HCT116 (cell line): ENCODE results near the gene ANO8. TPM values are rescaled to one million over a fixed set of nuclear protein-coding genes. Genes with fewer than 3 reads are reported as not detected.
"Not testable (repeated sequence)": the region's sequence is repeated elsewhere in the genome, so short reads cannot be mapped to it uniquely, and the experiment has no call there.

Experiments
- ATAC-seq: fragments of 200-7000 bp; cut with Tn5 transposase; 2 replicates; pipeline ENCODE4 v1.9.1; 2020; ENCODE audit warnings: mild to moderate bottlenecking, moderate library complexity
- BruUV-seq: library from RNA; stranded (reverse); fragments of 400-500 nt; replicated peaks from 2 replicates; lab custom pipeline; 2021; lab: Mats Ljungman, UMichigan
- CTCF ChIA-PET: fragments of 300-600 bp; sonication (Branson Sonifier 250); formaldehyde crosslinking; loops from one replicate; lab custom pipeline; 2021; ENCODE audit warnings: antibody characterized with exemption; lab: Charles Lee
- POLR2A ChIA-PET: fragments of 300-600, 350-600 bp; sonication (Branson Sonifier 250); formaldehyde crosslinking; loops from one replicate; lab custom pipeline; 2021; ENCODE audit warnings: antibody characterized with exemption; lab: Charles Lee
- RAD21 ChIA-PET, 2 experiments: fragments of 300-600 bp; sonication (Branson Sonifier 250); formaldehyde crosslinking; loops; one replicate each; lab custom pipeline; 2023; ENCODE audit warnings: low total read pairs in 2 of 2; ENCODE audit not compliant: uncharacterized antibody in 2 of 2, unreplicated experiment in 2 of 2, low non-redundant PET in 1 of 2; lab: Charles Lee
- DNase-seq: peaks from one replicate; pipeline ENCODE4 v3.0.0-alpha.2; 2010; ENCODE audit warnings: low read depth, low spot score
- H2AFZ ChIP-seq: fragments of 200-600 bp; shearing (Covaris generic), sonication (generic); 2 replicates; pipeline ENCODE4 v1.6.1; 2017; ENCODE audit warnings: low read depth, mixed run types, mixed read lengths, antibody characterized with exemption, low read length; ENCODE audit not compliant: poor library complexity, severe bottlenecking
- H3K27ac ChIP-seq: 2 replicates; pipeline ENCODE4 v1.5.1; 2012; ENCODE audit warnings: low read depth, low read length
- H3K27me3 ChIP-seq: fragments of 200-600 bp; sonication (generic); 2 replicates; pipeline ENCODE4 v1.6.1; 2016; ENCODE audit warnings: mixed run types, low read length, mixed read lengths; ENCODE audit not compliant: insufficient read depth
- H3K36me3 ChIP-seq, 2 experiments: fragments of 200-500 bp in 1 of 2; fragments of 200-600 bp in 1 of 2; sonication (Bioruptor generic) in 1 of 2; sonication (generic) in 1 of 2; 2 replicates each; pipeline versions ENCODE4 v1.5.1 to v1.6.1; 2014 to 2016; ENCODE audit warnings: low read length in 2 of 2, inconsistent platforms in 1 of 2, mixed read lengths in 1 of 2, mixed run types in 1 of 2; ENCODE audit not compliant: insufficient read depth in 2 of 2, control insufficient read depth in 1 of 2
- H3K4me1 ChIP-seq, 2 experiments: fragments of 200-600 bp in 1 of 2; sonication (generic) in 1 of 2; 2 replicates each; pipeline versions ENCODE4 v1.5.1 to v1.6.1; 2012 to 2017; ENCODE audit warnings: low read length in 2 of 2, inconsistent platforms in 1 of 2, mild to moderate bottlenecking in 1 of 2, mixed read lengths in 1 of 2, mixed run types in 1 of 2, moderate library complexity in 1 of 2; ENCODE audit not compliant: insufficient read depth in 2 of 2, control insufficient read depth in 1 of 2
- H3K4me2 ChIP-seq: fragments of 200-600 bp; sonication (generic); 2 replicates; pipeline ENCODE4 v1.6.1; 2017; ENCODE audit warnings: mixed run types, low read length, mixed read lengths
- H3K4me3 ChIP-seq, 2 experiments: fragments of 200-600 bp in 1 of 2; sonication (generic) in 1 of 2; replicated peaks in 1 of 2; 2 replicates each; pipeline ENCODE4 v1.5.1; 2011 to 2016; ENCODE audit warnings: low read length in 2 of 2, control low read depth in 1 of 2, low read depth in 1 of 2, mild to moderate bottlenecking in 1 of 2, mixed read lengths in 1 of 2, mixed run types in 1 of 2
- H3K79me2 ChIP-seq: fragments of 200-600 bp; sonication (generic); 2 replicates; pipeline ENCODE4 v1.6.1; 2017; ENCODE audit warnings: mild to moderate bottlenecking, mixed run types, low read length, moderate library complexity, mixed read lengths; ENCODE audit not compliant: insufficient read depth
- H3K9ac ChIP-seq: fragments of 200-600 bp; sonication (generic); 2 replicates; pipeline ENCODE4 v1.6.1; 2016; ENCODE audit warnings: low read length, mixed read lengths
- H3K9me2 ChIP-seq: fragments of 200-600 bp; sonication (generic), shearing (Covaris generic); 2 replicates; pipeline ENCODE4 v1.6.1; 2017; ENCODE audit warnings: mixed run types, mild to moderate bottlenecking, moderate library complexity; ENCODE audit not compliant: insufficient read depth
- H3K9me3 ChIP-seq, 2 experiments: fragments of 200-500 bp in 1 of 2; fragments of 200-600 bp in 1 of 2; sonication (Bioruptor generic) in 1 of 2; sonication (generic) in 1 of 2; 2 replicates each; pipeline ENCODE4 v1.6.1; 2014 to 2017; ENCODE audit warnings: low read length in 2 of 2, mixed read lengths in 2 of 2, inconsistent platforms in 1 of 2, low read depth in 1 of 2, mild to moderate bottlenecking in 1 of 2, mixed run types in 1 of 2, moderate library complexity in 1 of 2; ENCODE audit not compliant: control insufficient read depth in 1 of 2, insufficient read depth in 1 of 2
- H4K20me1 ChIP-seq: fragments of 200-600 bp; sonication (generic), shearing (Covaris generic); 2 replicates; pipeline ENCODE4 v1.6.1; 2017; ENCODE audit warnings: mixed run types, mild to moderate bottlenecking, moderate library complexity; ENCODE audit not compliant: insufficient read depth
- ATF3 ChIP-seq: IDR thresholded peaks from 2 replicates; pipeline ENCODE4 v1.6.1; 2012
- CEBPB ChIP-seq: IDR thresholded peaks from 2 replicates; pipeline ENCODE4 v1.6.1; 2012; ENCODE audit warnings: low read depth
- EGR1 ChIP-seq: IDR thresholded peaks from 2 replicates; pipeline ENCODE4 v1.6.1; 2012; ENCODE audit warnings: low read depth
- ELF1 ChIP-seq: IDR thresholded peaks from 2 replicates; pipeline ENCODE4 v1.6.1; 2012; ENCODE audit warnings: low read depth, borderline replicate concordance
- EZH2 ChIP-seq: fragments of 200-600 bp; sonication (generic); IDR thresholded peaks from 2 replicates; pipeline ENCODE4 v1.6.1; 2017; ENCODE audit warnings: antibody characterized with exemption, mixed run types
- EZH2phosphoT487 ChIP-seq: fragments of 200-600 bp; IDR thresholded peaks from 2 replicates; pipeline ENCODE4 v1.6.1; 2018; ENCODE audit warnings: antibody characterized with exemption, borderline replicate concordance
- FOSL1 ChIP-seq: IDR thresholded peaks from 2 replicates; pipeline ENCODE4 v1.6.1; 2012; ENCODE audit warnings: low read depth
- JUND ChIP-seq: IDR thresholded peaks from 2 replicates; pipeline ENCODE4 v1.6.1; 2012
- MAX ChIP-seq: IDR thresholded peaks from 2 replicates; pipeline ENCODE4 v1.6.1; 2012
- POLR2A ChIP-seq: IDR thresholded peaks from 2 replicates; pipeline ENCODE4 v1.7.0; 2011; ENCODE audit warnings: borderline replicate concordance; ENCODE audit not compliant: insufficient read depth, insufficient read length; ENCODE audit errors: extremely low read depth
- POLR2AphosphoS5 ChIP-seq: IDR thresholded peaks from 2 replicates; pipeline ENCODE4 v1.6.1; 2011; ENCODE audit warnings: mild to moderate bottlenecking, low read depth, low read length, moderate library complexity
- RAD21 ChIP-seq: IDR thresholded peaks from 2 replicates; pipeline ENCODE4 v1.6.1; 2012; ENCODE audit warnings: low read depth, mild to moderate bottlenecking
- SP1 ChIP-seq: IDR thresholded peaks from 2 replicates; pipeline ENCODE4 v1.6.1; 2012; ENCODE audit warnings: low read depth
- SRF ChIP-seq: IDR thresholded peaks from 2 replicates; pipeline ENCODE4 v1.6.1; 2012; ENCODE audit warnings: low read depth
- YY1 ChIP-seq: IDR thresholded peaks from 2 replicates; pipeline ENCODE4 v1.6.1; 2011; ENCODE audit warnings: low read length, low read depth, moderate library complexity, mild to moderate bottlenecking; ENCODE audit not compliant: insufficient replicate concordance; ENCODE audit errors: extremely low read depth
- ZBTB33 ChIP-seq: IDR thresholded peaks from 2 replicates; pipeline ENCODE4 v1.6.1; 2011; ENCODE audit warnings: mild to moderate bottlenecking, low read length, moderate library complexity; ENCODE audit not compliant: insufficient replicate concordance; ENCODE audit errors: extremely low read depth
- ZFX ChIP-seq: fragments of 450-650 bp; IDR thresholded peaks from 2 replicates; pipeline ENCODE4 v1.6.1; 2017
- ZNF274 ChIP-seq: fragments of 200-500 bp; sonication (Bioruptor generic); IDR thresholded peaks from 2 replicates; pipeline ENCODE4 v1.6.1; 2014; ENCODE audit warnings: mild to moderate bottlenecking, low read depth, low read length, inconsistent platforms
- intact Hi-C: fragments of 100-400 bp; cut with micrococcal nuclease; formaldehyde crosslinking; loops from 2 replicates; pipeline ENCODE4 v1.10.0; 2022
- total RNA-seq: library from RNA; stranded (reverse); gene quantifications from one replicate; pipeline ENCODE4 v1.2.1, GENCODE V29; 2021; ENCODE audit not compliant: unreplicated experiment

Gene ANO8
- total RNA-seq, 1 experiment from 2014 or later, result 22.9 TPM

- Histone ChIP-seq H3K9me3 (no peaks in the 10 kb centered on the region), H3K27me3 (no peaks in the 10 kb centered on the region), H2AFZ (no peak overlapping the region), H3K4me1 (no peaks in the 10 kb centered on the region), H3K4me3 (no peak overlapping the region), H3K79me2 (no peaks in the 10 kb centered on the region), H3K36me3 (no peaks in the 10 kb centered on the region), H3K27ac (no peak overlapping the region), H3K4me2 (no peak overlapping the region), H4K20me1 (no peaks in the 10 kb centered on the region), H3K9me2 (no peaks in the 10 kb centered on the region), H3K9ac (no peak overlapping the region)
- no peak for DNase-seq
- TF ChIP-seq RAD21, result no peak
- TF ChIP-seq ZFX, result no peak
- TF ChIP-seq ZNF274, result no peak
- TF ChIP-seq JUND, result no peak
- no peak for TF ChIP-seq MAX
- TF ChIP-seq SRF, result no peak
- TF ChIP-seq POLR2A, result no peak
- TF ChIP-seq EZH2phosphoT487, result no peak
- TF ChIP-seq EGR1, result no peak
- no peak for TF ChIP-seq EZH2
- no peak for TF ChIP-seq YY1
- TF ChIP-seq FOSL1, result no peak
- TF ChIP-seq ZBTB33, result no peak
- TF ChIP-seq SP1, result no peak
- TF ChIP-seq ATF3, result no peak
- TF ChIP-seq ELF1, result no peak
- TF ChIP-seq POLR2AphosphoS5, result no peak
- TF ChIP-seq CEBPB, result no peak
- intact Hi-C loops, result no loop called here
- ATAC-seq, result no peak
- RAD21 ChIA-PET, result no interaction called here
- CTCF ChIA-PET, result interaction anchor here (0.7 kb wide), 1 partner anchor 20 kb away, joined by 3 read pairs; no protein-coding TSS in a partner anchor
- BruUV-seq, result no TSS peak
- POLR2A ChIA-PET, result no interaction called here
Measured at GRCh38 chr19:17365361-17365760, 30.7 kb upstream of the ANO8 start.

GRCh38 chr19:17363852-17364605, 29.4 kb upstream of the ANO8 start:
- CTCF ChIA-PET, BruUV-seq, DNase-seq, H3K4me1 ChIP-seq, H3K36me3 ChIP-seq, ATAC-seq, H3K4me2 ChIP-seq, H3K27me3 ChIP-seq, H4K20me1 ChIP-seq, H2AFZ ChIP-seq, RAD21 ChIA-PET, intact Hi-C loops, H3K9me3 ChIP-seq, H3K9me2 ChIP-seq, H3K79me2 ChIP-seq, H3K4me3 ChIP-seq, H3K27ac ChIP-seq, H3K9ac ChIP-seq: not testable (repeated sequence)
- POLR2A ChIA-PET, result interaction anchor here (0.5 kb wide), 1 partner anchor 26 kb away, joined by 3 read pairs; no protein-coding TSS in a partner anchor
